HG02642 (cell line): Measurements from ENCODE around the gene ITGB3.
"Not testable (repeated sequence)": the region's sequence is repeated elsewhere in the genome, so short reads cannot be mapped to it uniquely, and the experiment has no call there.

Experiments
- ATAC-seq: cut with Tn5 transposase; IDR thresholded peaks from one replicate; pipeline ENCODE4 v1.9.1; 2021; ENCODE audit warnings: mild to moderate bottlenecking; ENCODE audit not compliant: unreplicated experiment, poor library complexity

Gene ITGB3

GRCh38 chr17:47242648-47243047, 11.0 kb upstream of the ITGB3 start:
- ATAC-seq = no peak

GRCh38 chr17:47243737-47244598, 9.7 kb upstream of the ITGB3 start:
- ATAC-seq = no peak

DNA sequence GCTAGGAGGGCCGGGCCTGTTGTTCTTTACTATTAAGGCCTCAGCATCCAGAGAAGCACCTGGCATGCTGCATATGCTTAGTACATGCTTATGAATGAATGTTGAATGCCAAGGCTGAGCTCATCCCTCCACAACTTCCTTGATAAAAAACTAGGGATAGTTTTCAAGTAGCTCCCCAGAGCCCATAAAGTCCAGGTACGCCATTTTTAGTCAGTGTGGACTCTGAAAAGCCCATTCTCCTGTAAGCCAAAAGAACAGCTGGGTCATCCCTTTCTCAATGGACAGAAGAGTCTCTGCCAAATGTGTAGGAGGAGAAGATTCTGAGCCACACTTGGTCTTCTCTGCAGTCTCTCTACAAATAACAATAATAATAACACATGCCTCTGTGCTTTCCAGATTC, 8.9 kb upstream of the ITGB3 start:
- no peak for ATAC-seq

DNA sequence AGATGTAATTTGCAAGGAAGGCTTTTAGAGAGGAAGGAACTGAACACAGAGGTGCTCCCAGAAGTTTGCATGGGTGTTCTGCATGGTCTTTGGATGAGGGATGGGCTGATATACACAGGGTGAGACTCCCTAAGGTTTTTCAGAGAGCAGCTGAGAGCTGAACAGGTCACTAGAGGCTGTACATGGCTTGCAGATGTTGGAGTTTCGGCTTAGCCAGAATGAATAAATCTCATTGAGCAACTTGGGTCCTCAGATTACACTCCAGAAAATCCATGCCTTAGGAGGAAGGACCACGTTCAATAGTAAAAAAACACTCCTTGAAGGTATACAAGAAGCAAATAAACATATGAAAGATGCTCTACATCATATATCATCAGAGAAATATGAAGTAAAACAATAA, 7.5 kb upstream of the ITGB3 start:
- ATAC-seq = no peak

DNA sequence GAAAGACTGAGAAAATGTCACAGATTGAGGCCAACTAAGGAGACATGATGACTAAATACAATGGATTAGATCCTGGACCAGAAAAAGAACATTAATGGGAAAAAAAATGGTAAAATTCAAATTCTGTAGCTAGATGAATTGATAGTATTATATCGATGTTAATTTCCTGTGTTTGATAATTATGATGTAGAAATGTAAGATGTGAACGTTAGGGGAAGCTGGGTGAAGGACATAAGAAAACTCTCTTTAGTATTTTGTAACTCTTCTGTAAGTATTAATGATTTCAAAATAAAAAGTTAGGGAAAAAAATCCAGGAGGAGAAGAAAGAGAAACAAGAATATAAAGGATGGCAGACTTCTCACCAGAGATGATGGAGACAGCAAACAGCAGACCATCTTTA, 2.8 kb upstream of the ITGB3 start:
- no peak for ATAC-seq

DNA sequence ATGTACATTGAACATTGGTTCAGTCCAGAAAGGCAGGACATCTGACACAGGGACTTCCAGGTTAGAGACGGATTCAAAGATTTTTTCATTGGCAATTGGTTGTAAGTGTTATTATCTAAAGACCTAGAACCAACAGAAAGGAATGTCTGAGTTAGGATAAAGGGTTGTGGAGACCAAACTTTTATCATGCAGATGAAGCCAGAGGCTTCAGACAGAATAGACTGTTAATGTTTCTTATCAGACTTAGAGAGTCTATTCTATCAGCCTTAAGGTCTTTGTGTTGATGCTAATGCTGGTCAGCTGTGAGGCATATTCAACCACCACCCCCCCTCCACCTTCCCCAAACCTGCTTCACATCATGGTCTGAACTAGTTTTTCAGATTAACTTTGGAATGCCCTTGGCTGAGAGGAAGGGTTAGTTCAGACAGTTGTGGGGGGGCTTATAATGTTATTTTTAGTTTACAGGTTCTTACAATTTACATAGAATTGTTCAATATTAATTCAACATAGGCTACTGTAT, 2.1 kb upstream of the ITGB3 start:
- no peak for ATAC-seq

- ATAC-seq = no peak
These were observed 1.4 kb upstream of the ITGB3 start for GRCh38 chr17:47252209-47252608.

GRCh38 chr17:47252766-47253512, 688 bp upstream of the ITGB3 start:
- no peak for ATAC-seq

DNA sequence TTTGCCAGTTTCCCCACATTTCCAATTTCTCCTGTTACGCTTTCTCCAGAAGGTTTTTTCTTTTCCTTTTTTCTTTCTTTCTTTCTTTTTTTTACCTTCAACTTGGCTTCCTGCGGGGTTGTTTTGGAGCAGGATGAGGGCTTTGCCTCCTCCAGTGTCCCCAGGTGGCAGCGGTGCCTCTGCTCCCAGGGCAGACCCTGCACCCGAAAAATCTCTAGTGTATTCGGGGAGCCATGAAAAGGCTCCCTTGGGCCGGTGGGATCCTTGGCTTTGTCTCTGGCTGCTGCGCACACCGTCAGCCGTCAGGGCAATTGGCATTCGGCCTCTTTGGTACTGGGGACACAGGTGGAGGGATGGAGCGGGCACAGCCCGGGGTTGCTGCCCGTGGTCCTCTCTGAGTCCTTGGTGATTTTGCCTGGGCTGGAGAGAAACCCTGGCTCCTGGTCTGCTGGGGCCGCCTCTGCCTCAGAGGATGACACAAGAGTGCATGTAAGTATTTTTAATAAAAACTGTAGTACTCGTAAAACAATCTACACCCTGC, 846 bp downstream of the ITGB3 start:
- peak; percentile 12 for ATAC-seq

GRCh38 chr17:47257651-47258339, 4.2 kb downstream of the ITGB3 start:
- ATAC-seq = no peak

DNA sequence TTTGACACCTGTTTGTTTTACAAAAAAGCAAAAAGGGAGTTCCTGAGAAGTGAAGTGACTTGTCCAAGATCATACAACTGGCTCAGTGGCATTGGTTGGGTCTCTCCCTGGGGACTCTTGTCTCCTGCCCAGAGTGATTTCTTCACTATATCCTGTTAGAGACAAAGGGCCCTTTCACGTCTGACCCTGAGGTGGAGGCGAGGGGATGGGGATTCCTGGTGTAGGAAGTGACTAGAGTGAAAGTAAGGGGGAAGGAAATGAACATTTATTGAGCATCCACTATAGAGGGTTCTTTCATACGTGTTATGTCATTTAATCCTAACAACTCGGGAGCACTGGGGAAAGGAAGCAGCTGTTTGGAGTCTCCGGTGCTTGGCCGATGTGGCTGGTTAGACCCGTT, 9.0 kb downstream of the ITGB3 start:
- ATAC-seq = no peak

DNA sequence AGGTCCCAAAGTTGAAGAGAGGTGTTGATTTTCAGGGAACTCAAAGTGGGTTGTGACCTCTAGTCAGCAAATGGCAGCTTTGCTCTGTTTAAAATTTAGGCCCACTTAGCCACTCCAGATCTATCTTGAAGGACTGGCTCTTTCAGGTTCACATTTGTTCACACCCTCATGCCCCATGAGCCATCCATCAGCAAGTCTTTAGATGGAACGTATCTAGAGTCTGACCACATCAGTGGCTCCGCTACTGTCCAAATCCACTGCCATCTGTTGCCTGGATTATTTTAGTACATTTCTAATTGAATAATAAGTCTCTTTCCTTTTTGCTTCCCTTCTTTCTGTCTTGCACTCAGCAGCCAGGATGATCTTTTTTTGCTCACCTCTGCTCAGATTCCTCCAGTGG, 10.5 kb downstream of the ITGB3 start:
- ATAC-seq = no peak

- ATAC-seq = no peak
These were observed 12.4 kb downstream of the ITGB3 start for GRCh38 chr17:47265983-47266541.

GRCh38 chr17:47266782-47267181, 13.2 kb downstream of the ITGB3 start:
- ATAC-seq = no peak

DNA sequence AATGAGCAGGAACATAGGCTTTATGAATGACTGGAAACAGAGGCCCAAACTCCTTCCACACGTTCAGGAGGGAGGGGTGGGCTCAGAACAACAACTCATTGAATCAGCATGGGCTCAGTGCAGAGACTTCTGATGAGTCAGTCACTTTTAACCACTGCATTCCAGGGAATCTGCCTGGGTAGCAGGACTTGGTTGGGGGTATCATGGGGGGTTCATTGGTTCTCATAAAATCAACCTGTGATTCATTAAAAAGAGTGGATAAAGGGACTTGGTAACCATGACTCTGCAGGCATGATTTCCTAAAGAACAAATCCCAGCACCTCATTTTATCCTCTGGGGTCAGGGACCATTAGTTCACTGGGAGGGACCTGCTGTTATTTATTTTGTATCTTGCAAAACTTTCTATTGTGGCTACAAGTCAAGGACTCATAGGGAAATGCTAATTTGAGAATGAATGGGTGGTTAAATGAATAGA, 13.8 kb downstream of the ITGB3 start:
- no peak for ATAC-seq

- not testable (repeated sequence) for ATAC-seq
These were observed 15.3 kb downstream of the ITGB3 start for GRCh38 chr17:47268964-47269363.

DNA sequence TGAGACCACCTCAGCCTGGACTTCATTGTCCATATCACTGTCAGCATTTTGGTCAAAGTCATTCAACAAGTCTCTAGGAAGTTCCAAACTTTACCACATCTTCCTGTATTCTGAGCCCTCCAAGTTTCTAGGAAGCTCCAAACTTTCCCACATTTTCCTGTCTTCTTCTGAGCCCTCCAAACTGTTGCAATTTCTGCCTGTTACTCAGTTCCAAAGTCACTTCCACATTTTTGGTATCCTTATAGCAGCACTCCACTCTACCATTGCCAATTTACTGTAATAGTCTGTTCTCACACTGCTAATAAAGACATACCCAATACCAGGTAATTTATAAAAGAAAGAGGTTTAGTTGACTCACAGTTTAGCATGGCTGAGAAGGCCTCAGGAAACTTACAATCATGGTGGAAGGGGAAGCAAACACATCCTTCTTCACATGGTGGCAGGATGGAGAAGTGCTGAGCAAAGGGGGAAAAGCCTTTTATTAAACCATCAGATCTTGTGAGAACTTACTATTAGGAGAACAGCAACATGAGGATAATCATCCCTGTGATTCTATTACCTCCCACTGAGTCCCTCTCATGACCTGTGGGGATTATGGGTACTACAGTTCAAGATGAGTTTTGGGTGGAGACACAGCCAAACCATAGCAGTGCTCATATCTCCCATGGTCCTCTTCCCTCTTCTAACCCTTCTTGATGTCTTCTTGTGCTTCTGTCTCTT, 16.1 kb downstream of the ITGB3 start:
- ATAC-seq = not testable (repeated sequence)

- no peak for ATAC-seq
These were observed 17.5 kb downstream of the ITGB3 start for GRCh38 chr17:47270946-47271705.

GRCh38 chr17:47272491-47272890, 18.9 kb downstream of the ITGB3 start:
- ATAC-seq = no peak
